NCI-H1105 treated with DMSO at 0.1 percent for 48 hours (cell line): ENCODE data around the gene CHERP.
"Not testable (repeated sequence)": the region's sequence is repeated elsewhere in the genome, so short reads cannot be mapped to it uniquely, and the experiment has no call there.

ENCODE experiments used
- DNase-seq: peaks from one replicate; lab custom pipeline; 2025; lab: John Stamatoyannopoulos, UW

The CHERP gene

GRCh38 chr19:16476401-16476800, 65.8 kb downstream of the CHERP start:
- no peak for DNase-seq

- DNase-seq = no peak
Measured at GRCh38 chr19:16473875-16474392, 68.3 kb downstream of the CHERP start.

GRCh38 chr19:16472992-16473391, 69.2 kb downstream of the CHERP start:
- no peak for DNase-seq

GRCh38 chr19:16472559-16472899, 69.7 kb downstream of the CHERP start:
- not testable (repeated sequence) for DNase-seq

GRCh38 chr19:16470911-16471811, 71.1 kb downstream of the CHERP start:
- DNase-seq = no peak

- DNase-seq = peak; percentile 29
Measured at GRCh38 chr19:16470541-16470910, 71.7 kb downstream of the CHERP start.
